Right lobe of liver (tissue), 6 donors: ENCODE data around the gene FAM110D. TPM values are rescaled to one million over a fixed set of nuclear protein-coding genes. Genes with fewer than 3 reads are reported as not detected.

ENCODE experiments used
- ATAC-seq, 4 donors: fragments of 200-7000 bp; cut with Tn5 transposase; one replicate each; pipeline ENCODE4 v1.9.1; 2020; ENCODE audit warnings: mild to moderate bottlenecking in 4 of 4, moderate library complexity in 4 of 4
- DNase-seq, 3 donors: peaks; one replicate each; pipeline ENCODE4 v3.0.0-alpha.2; 2020
- H3K27ac ChIP-seq, 3 donors: fragments of 200-600 bp; one replicate each; pipeline ENCODE4 v1.8.0; 2022
- H3K27me3 ChIP-seq, 2 donors: fragments of 200-600 bp; one replicate each; pipeline ENCODE4 v1.8.0; 2022
- H3K36me3 ChIP-seq, 4 donors: fragments of 200-600 bp; sonication (generic) in 1 of 4; one replicate each; pipeline versions ENCODE4 v1.5.1 to v1.8.0; 2017 to 2022; ENCODE audit warnings: control low read depth in 1 of 4
- H3K4me1 ChIP-seq, 4 donors: fragments of 200-600 bp; sonication (generic) in 1 of 4; one replicate each; pipeline versions ENCODE4 v1.5.1 to v1.8.0; 2017 to 2022; ENCODE audit warnings: control low read depth in 1 of 4
- H3K4me3 ChIP-seq, 3 donors: fragments of 200-600 bp; one replicate each; pipeline ENCODE4 v1.8.0; 2022
- H3K9me3 ChIP-seq, 4 donors: fragments of 200-600 bp; sonication (generic) in 1 of 4; one replicate each; pipeline versions ENCODE4 v1.5.1 to v1.8.0; 2017 to 2022; ENCODE audit warnings: control low read depth in 1 of 4
- POLR2A ChIP-seq: fragments of 450-650 bp; IDR thresholded peaks from one replicate; pipeline ENCODE4 v1.6.1; 2017; ENCODE audit warnings: antibody characterized with exemption, mild to moderate bottlenecking
- WGBS: methylation state at CpG from one replicate; pipeline ENCODE4 v1.1.6; 2018; ENCODE audit warnings: low coverage, low lambda C conversion rate; ENCODE audit not compliant: insufficient coverage; ENCODE audit errors: missing lambda C conversion rate; 5-methylcytosine and 5-hydroxymethylcytosine counted together
- intact Hi-C, 2 donors: fragments of 100-400 bp; cut with DNase I; formaldehyde crosslinking; loops; one replicate each; pipeline versions ENCODE4 v1.11.2 to v1.14.1; 2022
- total RNA-seq, 6 experiments: library from RNA; depleted of rRNA in 2 of 6; stranded (reverse); fragments of >200 nt in 2 of 6; fragmentation: NEBNext Ultra II Directional in 3 of 6; extraction: Animal tissue kit (Norgen Biotek cat#: 25700) in 3 of 6; gene quantifications; one replicate each; pipeline versions ENCODE4 v1.1.0 to v1.2.4, GENCODE V29; 2016 to 2023
- TF ChIP-seq, protein P1 (sequence below), 4 donors: fragments of 200-600 bp in 3 of 4; fragments of 450-650 bp in 1 of 4; IDR thresholded peaks; one replicate each; pipeline versions ENCODE4 v1.5.1 to v1.8.0; 2016 to 2022; ENCODE audit warnings: antibody characterized with exemption in 4 of 4, mild to moderate bottlenecking in 2 of 4
- donor health status: DM: no; HTN: yes; CAD: no.
- donor health status: DM: no; HTN: no; CAD: no.
- donor health status: DM: no; HTN: no; CAD: no.
- donor health status: DM: no; HTN: yes; CAD: no.
- donor health status: DM: no; HTN: yes; CAD: no.

FAM110D gene
- total RNA-seq, 6 experiments from 2014 or later = 0.22 to 0.53 (median 0.34) TPM

DNA sequence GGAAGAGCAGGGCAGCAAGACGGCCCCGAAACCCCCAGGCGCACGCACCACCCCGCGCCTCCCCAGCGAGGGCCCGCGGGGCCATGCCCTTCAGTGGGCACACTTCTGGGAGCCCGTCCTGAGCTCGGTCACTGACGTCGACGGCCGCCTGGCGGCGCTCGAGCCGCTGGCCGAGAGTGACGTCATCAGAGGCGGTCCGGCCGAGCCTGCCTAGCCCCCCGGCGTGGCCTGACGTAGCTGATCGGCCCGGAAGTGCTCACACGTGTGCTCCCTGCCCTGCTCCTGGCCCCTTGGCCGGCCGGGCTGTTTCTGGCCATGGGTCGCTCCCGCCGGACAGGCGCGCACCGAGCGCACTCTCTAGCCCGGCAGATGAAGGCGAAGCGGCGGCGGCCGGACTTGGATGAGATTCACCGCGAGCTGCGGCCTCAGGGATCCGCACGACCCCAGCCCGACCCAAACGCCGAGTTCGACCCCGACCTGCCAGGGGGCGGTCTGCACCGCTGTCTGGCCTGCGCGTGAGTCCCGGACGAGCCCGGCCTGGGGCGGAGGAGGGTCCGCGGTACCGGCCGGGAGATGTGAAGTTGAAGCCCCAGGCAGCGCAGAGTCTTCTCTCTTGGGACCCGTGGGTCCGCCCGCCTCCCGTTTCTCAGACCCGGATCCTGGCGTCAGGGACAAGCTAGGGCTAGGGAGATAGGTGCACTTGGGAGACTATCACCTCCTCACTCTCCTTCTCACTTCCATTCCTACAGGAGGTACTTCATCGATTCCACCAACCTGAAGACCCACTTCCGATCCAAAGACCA, 11.0 kb downstream of the FAM110D start, which contains the start of gene ZNF593:
ZNF593 (plus strand) TSS at position 240 of the 803 bp plus-strand sequence; CDS start at position 316, 76 bp downstream.
- peak within 1 kb of the TSS; percentile 93 to 99 (median 99) for H3K4me3 ChIP-seq
- peak; percentile 75 for TF ChIP-seq POLR2A
- TF ChIP-seq, protein P1, sequence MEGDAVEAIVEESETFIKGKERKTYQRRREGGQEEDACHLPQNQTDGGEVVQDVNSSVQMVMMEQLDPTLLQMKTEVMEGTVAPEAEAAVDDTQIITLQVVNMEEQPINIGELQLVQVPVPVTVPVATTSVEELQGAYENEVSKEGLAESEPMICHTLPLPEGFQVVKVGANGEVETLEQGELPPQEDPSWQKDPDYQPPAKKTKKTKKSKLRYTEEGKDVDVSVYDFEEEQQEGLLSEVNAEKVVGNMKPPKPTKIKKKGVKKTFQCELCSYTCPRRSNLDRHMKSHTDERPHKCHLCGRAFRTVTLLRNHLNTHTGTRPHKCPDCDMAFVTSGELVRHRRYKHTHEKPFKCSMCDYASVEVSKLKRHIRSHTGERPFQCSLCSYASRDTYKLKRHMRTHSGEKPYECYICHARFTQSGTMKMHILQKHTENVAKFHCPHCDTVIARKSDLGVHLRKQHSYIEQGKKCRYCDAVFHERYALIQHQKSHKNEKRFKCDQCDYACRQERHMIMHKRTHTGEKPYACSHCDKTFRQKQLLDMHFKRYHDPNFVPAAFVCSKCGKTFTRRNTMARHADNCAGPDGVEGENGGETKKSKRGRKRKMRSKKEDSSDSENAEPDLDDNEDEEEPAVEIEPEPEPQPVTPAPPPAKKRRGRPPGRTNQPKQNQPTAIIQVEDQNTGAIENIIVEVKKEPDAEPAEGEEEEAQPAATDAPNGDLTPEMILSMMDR (IDR thresholded peaks at IDR 0.05) = peak; percentile 91 to 97 (median 93)
- H3K27ac ChIP-seq = peak within 1 kb of the TSS; percentile 58 to 73 (median 61)
- intact Hi-C loops = no loop called here
- WGBS = 3% methylated on average over 10 of the region's 76 CpGs
- no peaks in the 10 kb centered on the region for H3K9me3 ChIP-seq
- H3K36me3 ChIP-seq = no peaks in the 10 kb centered on the region
- H3K4me1 ChIP-seq = peaks cover 0 to 11% (median 3%) of the 10 kb centered on the region in 4 donors
- no peaks in the 10 kb centered on the region for H3K27me3 ChIP-seq
- DNase-seq (peak; percentile 94 to 97 (median 95)), ATAC-seq (peak; percentile 96 to 99 (median 98))

DNA sequence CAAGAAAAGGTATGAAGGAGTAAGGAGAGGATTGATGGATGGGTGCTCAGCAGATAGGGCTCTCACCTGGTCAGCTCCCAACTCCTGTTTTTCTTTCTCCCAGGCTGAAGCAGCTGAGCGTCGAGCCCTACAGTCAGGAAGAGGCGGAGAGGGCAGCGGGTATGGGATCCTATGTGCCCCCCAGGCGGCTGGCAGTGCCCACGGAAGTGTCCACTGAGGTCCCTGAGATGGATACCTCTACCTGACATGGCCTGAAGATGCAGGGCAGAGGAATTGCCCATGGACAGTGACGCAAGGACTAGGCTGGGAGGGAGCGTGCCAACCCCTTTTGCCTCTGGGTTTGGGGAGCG, 11.6 kb downstream of the FAM110D start:
- H3K27me3 ChIP-seq = no peaks in the 10 kb centered on the region
- H3K27ac ChIP-seq = peak overlapping the region; percentile 58 to 73 (median 61)
- H3K9me3 ChIP-seq = no peaks in the 10 kb centered on the region
- WGBS = 40% methylated on average over 2 of the region's 9 CpGs
- intact Hi-C loops = no loop called here
- ATAC-seq (no peak), DNase-seq (no peak)
- H3K36me3 ChIP-seq = no peaks in the 10 kb centered on the region
- peaks cover 0 to 11% (median 3%) of the 10 kb centered on the region in 4 donors for H3K4me1 ChIP-seq
- peak overlapping the region; percentile 93 to 99 (median 99) for H3K4me3 ChIP-seq
- TF ChIP-seq, protein P1 (IDR thresholded peaks at IDR 0.05) = no peak
- no peak for TF ChIP-seq POLR2A

DNA sequence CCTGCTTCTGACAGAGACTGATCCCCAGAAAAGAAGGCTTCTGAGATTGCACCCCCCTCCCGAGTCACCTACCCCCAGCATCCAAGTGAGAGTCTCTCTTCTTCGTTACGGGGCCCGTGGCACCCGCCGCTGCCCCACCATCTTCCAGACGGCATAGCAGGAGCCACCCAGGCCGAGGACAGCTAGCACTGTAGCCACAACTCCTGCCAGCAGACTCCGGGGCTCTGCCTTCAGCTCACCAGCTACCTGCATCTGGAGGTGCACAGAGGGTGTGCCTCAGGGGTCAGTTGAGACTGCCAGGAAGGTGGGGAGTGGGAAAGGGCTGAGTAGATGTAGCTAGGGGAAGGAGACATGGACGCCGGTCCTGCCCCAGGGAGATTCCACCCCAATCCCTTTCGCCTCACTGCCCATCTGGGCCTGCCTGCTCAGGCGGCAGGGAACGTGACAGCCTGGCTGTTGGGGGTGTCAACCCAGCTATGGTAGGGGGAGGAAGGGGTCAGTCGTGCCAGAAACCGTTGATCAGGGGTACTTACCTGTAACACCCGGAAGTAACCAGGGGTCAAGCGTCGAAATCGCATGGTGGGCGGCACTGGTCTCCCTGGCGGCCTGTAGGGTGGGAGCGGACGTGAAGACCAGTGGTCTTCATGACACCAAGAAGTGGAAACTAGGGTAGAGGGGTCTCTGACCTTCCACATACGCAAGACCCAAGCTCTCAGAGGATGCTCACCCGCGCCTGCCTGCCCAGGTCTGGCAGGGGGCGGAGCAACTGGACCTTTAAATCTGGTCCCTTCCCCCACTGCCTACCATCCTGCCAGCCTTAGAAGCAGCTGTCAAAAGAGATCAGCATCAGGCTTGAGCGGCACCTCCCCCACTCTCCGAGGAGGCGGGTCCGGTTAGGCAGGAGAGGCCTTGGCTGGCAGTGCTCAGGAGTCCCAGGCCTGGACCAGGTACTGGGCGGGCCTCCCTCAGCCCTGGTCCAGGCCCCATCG, 12.5 kb downstream of the FAM110D start, which contains the start of gene ZNF593OS:
ZNF593OS (minus strand) TSS at position 749 of the 989 bp plus-strand sequence; CDS start at position 578, 171 bp downstream.
- TF ChIP-seq POLR2A = no peak
- TF ChIP-seq, protein P1 (IDR thresholded peaks at IDR 0.05) = no peak
- 86% methylated on average over 10 of the region's 34 CpGs for WGBS
- no peak for DNase-seq
- H3K27ac ChIP-seq = no peak within 1 kb of the TSS
- H3K4me1 ChIP-seq = peaks cover 0 to 11% (median 3%) of the 10 kb centered on the region in 4 donors
- H3K27me3 ChIP-seq = no peaks in the 10 kb centered on the region
- no peaks in the 10 kb centered on the region for H3K36me3 ChIP-seq
- no peaks in the 10 kb centered on the region for H3K9me3 ChIP-seq
- H3K4me3 ChIP-seq = no peak within 1 kb of the TSS
- no peak for ATAC-seq
- intact Hi-C loops = no loop called here

DNA sequence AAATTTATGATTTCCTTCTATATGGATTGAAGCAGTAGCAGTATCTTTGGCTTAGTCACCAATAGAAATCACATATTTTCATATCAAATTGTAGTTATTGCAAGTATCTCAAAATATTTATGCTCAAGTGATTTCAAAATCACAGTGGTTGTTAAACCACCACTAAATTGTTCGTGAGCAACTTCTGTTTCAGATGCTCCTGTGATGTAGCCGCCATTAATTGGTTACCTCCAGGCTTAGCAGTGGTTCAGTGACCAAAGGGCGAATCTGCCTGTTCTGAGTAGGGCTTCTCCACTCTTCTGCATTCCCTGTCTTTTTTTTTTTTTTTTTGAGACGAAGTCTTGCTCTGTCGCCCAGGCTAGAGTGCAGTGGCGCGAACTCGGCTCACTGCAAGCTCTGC, 16.5 kb downstream of the FAM110D start:
- no peak overlapping the region for H3K4me3 ChIP-seq
- H3K36me3 ChIP-seq = no peaks in the 10 kb centered on the region
- ATAC-seq (no peak), DNase-seq (no peak)
- TF ChIP-seq, protein P1 (IDR thresholded peaks at IDR 0.05) = no peak
- no peak for TF ChIP-seq POLR2A
- H3K27ac ChIP-seq = no peak overlapping the region
- H3K4me1 ChIP-seq = peaks cover 0 to 6% (median 3%) of the 10 kb centered on the region in 4 donors
- WGBS = 94% methylated on average over 7 of the region's 8 CpGs
- H3K27me3 ChIP-seq = no peaks in the 10 kb centered on the region
- intact Hi-C loops = no loop called here
- H3K9me3 ChIP-seq = no peaks in the 10 kb centered on the region
